ENCODE measurements around the gene SHB.
A peak's percentile ranks its signal among the peaks of the same experiment; 100 is the strongest.
"Not testable (repeated sequence)": the region's sequence is repeated elsewhere in the genome, so short reads cannot be mapped to it uniquely, and the experiment has no call there.

The SHB gene

GRCh38 chr9:37914154-37914551, 154.9 kb downstream of the SHB start:
- no peak for DNase-seq

- peak; percentile 15 for DNase-seq
Observed at GRCh38 chr9:37913480-37914153, 155.4 kb downstream of the SHB start.

- DNase-seq, result no peak
Observed at GRCh38 chr9:37911271-37911681, 157.8 kb downstream of the SHB start.

GRCh38 chr9:37910271-37910670, 158.8 kb downstream of the SHB start:
- DNase-seq, result no peak

GRCh38 chr9:37909836-37910235, 159.2 kb downstream of the SHB start:
- DNase-seq, result not testable (repeated sequence)

GRCh38 chr9:37909326-37909725, 159.7 kb downstream of the SHB start:
- DNase-seq, result no peak

GRCh38 chr9:37908698-37909186, 160.3 kb downstream of the SHB start:
- no peak for DNase-seq

GRCh38 chr9:37908283-37908682, 160.7 kb downstream of the SHB start:
- DNase-seq, result no peak

GRCh38 chr9:37906312-37907239, 162.5 kb downstream of the SHB start:
- no peak for DNase-seq

- no peak for DNase-seq
Observed at GRCh38 chr9:37905776-37906175, 163.3 kb downstream of the SHB start.

GRCh38 chr9:37905131-37905505, 163.9 kb downstream of the SHB start:
- DNase-seq, result no peak

GRCh38 chr9:37904445-37905130, 164.4 kb downstream of the SHB start:
- DNase-seq, result no peak

- DNase-seq, result peak; percentile 72
Observed at GRCh38 chr9:37903647-37904444, 165.2 kb downstream of the SHB start, which contains the start of gene SLC25A51. TSS of gene SLC25A51 (minus strand) at chr9:37904127. CDS start at chr9:37888550, 15,577 bp downstream.

GRCh38 chr9:37902796-37903646, 166.0 kb downstream of the SHB start:
- no peak for DNase-seq

GRCh38 chr9:37902131-37902530, 166.9 kb downstream of the SHB start:
- DNase-seq, result no peak

- DNase-seq, result no peak
Observed at GRCh38 chr9:37899041-37899440, 170.0 kb downstream of the SHB start.

- DNase-seq, result no peak
Observed at GRCh38 chr9:37897665-37898064, 171.4 kb downstream of the SHB start.

- DNase-seq, result no peak
Observed at GRCh38 chr9:37892063-37892462, 177.0 kb downstream of the SHB start.

GRCh38 chr9:37891042-37891441, 178.0 kb downstream of the SHB start:
- DNase-seq, result not testable (repeated sequence)

- DNase-seq, result no peak
Observed at GRCh38 chr9:37889536-37889935, 179.5 kb downstream of the SHB start.

- DNase-seq, result not testable (repeated sequence)
Observed at GRCh38 chr9:37887977-37888583, 180.9 kb downstream of the SHB start.
